Type B pancreatic cell (in vitro differentiated cells): Measurements from ENCODE around the gene KAZN. TPM values are rescaled to one million over a fixed set of nuclear protein-coding genes. Genes with fewer than 3 reads are reported as not detected.

Experiments
- DNase-seq: peaks from one replicate; pipeline ENCODE4 v3.0.0; 2021; ENCODE audit warnings: mixed read lengths; ENCODE audit not compliant: unreplicated experiment; ENCODE audit errors: extremely low spot score
- H3K27ac Mint-ChIP-seq: 2 replicates; pipeline ENCODE4 v1.8.0; 2021; ENCODE audit warnings: mild to moderate bottlenecking, mixed read lengths
- H3K27me3 Mint-ChIP-seq: 2 replicates; pipeline ENCODE4 v1.8.0; 2021; ENCODE audit warnings: mixed read lengths
- H3K36me3 Mint-ChIP-seq: 2 replicates; pipeline ENCODE4 v1.8.0; 2021; ENCODE audit warnings: mixed read lengths
- H3K4me1 Mint-ChIP-seq: one replicate; pipeline ENCODE4 v1.8.0; 2021; ENCODE audit warnings: mixed read lengths; ENCODE audit not compliant: unreplicated experiment
- H3K4me3 Mint-ChIP-seq: 2 replicates; pipeline ENCODE4 v1.8.0; 2021; ENCODE audit warnings: mild to moderate bottlenecking, mixed read lengths
- H3K9me3 Mint-ChIP-seq: 2 replicates; pipeline ENCODE4 v1.8.0; 2021; ENCODE audit warnings: mixed read lengths
- total RNA-seq: library from RNA; stranded (reverse); gene quantifications from 2 replicates; pipeline ENCODE4 v1.2.1, GENCODE V29; 2021; ENCODE audit warnings: low replicate concordance
- TF ChIP-seq, protein P1 (sequence below): fragments of 200-600 bp; sonication (generic); conservative IDR thresholded peaks from 2 replicates; pipeline ENCODE4 v1.5.0; 2021; ENCODE audit warnings: antibody characterized with exemption, mild to moderate bottlenecking

The KAZN gene
- total RNA-seq, 1 donor from 2014 or later = 33.7 TPM

DNA sequence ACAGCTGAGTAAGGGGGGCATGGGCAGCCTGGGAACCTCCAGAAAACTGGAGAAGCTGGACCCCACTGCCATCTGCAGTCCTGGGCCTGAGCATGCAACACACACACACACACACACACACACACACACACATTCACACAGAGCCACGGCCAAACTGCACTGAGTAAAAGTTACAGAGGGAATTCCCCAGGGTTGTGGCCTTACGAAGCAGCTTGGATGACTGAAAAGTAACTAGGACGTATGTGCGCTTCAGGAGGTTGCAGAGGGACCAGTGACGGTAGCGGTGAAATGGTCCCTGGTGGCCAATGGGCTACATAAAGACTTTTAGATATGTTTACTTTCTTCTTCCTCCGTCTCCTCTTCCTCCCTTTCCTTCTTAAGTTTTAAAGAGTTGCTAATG lies 322.6 kb downstream of the KAZN start:
- no peak overlapping the region for H3K4me3 Mint-ChIP-seq
- no peaks in the 10 kb centered on the region for H3K9me3 Mint-ChIP-seq
- TF ChIP-seq, protein P1, sequence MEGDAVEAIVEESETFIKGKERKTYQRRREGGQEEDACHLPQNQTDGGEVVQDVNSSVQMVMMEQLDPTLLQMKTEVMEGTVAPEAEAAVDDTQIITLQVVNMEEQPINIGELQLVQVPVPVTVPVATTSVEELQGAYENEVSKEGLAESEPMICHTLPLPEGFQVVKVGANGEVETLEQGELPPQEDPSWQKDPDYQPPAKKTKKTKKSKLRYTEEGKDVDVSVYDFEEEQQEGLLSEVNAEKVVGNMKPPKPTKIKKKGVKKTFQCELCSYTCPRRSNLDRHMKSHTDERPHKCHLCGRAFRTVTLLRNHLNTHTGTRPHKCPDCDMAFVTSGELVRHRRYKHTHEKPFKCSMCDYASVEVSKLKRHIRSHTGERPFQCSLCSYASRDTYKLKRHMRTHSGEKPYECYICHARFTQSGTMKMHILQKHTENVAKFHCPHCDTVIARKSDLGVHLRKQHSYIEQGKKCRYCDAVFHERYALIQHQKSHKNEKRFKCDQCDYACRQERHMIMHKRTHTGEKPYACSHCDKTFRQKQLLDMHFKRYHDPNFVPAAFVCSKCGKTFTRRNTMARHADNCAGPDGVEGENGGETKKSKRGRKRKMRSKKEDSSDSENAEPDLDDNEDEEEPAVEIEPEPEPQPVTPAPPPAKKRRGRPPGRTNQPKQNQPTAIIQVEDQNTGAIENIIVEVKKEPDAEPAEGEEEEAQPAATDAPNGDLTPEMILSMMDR = no peak
- H3K27ac Mint-ChIP-seq = no peak overlapping the region
- no peaks in the 10 kb centered on the region for H3K36me3 Mint-ChIP-seq
- no peak for DNase-seq
- H3K4me1 Mint-ChIP-seq = peaks cover 19% of the 10 kb centered on the region
- H3K27me3 Mint-ChIP-seq = peaks cover 8% of the 10 kb centered on the region

DNA sequence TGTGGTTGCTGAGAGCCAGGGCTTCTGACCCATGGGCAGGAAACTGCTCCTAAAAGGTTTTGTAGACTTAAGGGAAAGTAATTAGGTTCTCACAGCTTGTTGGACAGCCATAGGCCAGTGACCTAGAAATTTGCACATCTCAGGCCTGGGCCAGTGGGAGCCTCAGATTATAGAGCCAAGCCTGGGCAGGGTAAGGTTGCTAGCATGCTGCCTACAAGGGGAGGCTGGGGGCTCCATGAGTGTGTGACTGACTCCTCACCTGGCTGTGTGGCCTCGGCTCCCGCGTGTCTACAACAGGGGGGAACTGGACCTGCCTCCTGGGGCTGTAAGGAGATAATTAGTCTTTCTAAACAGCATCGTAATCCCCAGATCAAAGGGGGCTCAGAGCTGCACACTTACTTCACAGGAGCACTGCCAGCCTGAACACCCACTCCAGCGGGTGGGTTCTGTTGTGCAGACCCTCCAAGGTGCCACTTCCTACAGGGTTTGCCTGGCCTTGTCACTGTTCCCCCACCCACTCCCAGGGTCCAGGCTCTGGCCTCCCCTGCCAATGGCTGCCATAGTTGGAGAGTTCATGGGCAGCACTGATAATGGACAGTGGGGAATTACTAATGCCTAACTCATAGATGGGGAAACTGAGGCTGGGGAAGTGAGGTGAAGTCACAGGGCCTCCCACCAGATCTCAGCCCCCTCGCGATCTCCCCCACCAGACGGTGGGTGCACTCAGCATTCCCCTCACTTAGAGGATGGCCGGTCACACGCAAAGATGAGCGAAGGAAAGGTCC lies 324.6 kb downstream of the KAZN start:
- DNase-seq = no peak
- peak overlapping the region; percentile 58 for H3K27ac Mint-ChIP-seq
- peak overlapping the region; percentile 85 for H3K4me3 Mint-ChIP-seq
- no peaks in the 10 kb centered on the region for H3K9me3 Mint-ChIP-seq
- H3K36me3 Mint-ChIP-seq = no peaks in the 10 kb centered on the region
- TF ChIP-seq, protein P1 = no peak
- peaks cover 37% of the 10 kb centered on the region for H3K4me1 Mint-ChIP-seq
- peaks cover 13% of the 10 kb centered on the region for H3K27me3 Mint-ChIP-seq

DNA sequence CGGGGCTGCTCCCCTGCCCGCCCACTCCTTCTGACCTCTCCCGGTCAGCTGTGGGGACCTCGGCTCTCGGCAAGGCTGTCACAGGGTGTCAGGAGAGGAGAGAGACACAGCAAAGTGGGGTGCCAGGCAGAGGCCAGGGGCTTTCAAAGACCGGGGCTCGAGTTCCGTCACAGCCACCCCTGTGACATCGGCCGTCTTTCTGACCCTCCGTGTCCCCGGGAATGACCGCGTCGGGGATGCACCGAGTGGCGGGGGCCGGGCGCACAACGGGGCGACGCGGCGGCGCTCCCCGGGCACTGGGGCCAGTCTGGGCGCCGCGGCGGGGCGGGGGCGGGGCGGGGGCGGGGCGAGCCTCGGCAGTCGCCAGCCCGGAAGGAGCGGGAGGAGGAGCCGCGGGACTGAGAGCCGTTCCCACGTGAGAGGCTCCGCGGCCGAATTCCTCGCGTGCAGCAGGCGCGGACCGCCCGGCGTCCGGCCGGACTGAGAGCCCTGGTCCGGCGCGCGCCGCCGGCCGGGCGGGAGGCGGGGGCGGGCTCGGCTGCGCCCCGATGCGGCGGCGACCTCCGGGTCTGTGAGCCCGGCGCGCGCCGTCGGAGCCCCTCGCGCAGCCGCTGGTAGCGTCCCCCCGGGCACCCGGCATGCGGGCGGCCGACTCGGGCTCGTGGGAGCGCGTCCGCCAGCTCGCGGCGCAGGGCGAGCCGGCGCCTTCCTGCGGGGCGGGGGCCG lies 325.4 kb downstream of the KAZN start:
- Mint-ChIP-seq H3K9me3 (no peaks in the 10 kb centered on the region), H3K4me1 (peaks cover 43% of the 10 kb centered on the region), H3K27ac (peak overlapping the region; percentile 58), H3K36me3 (no peaks in the 10 kb centered on the region), H3K27me3 (peaks cover 13% of the 10 kb centered on the region), H3K4me3 (peak overlapping the region; percentile 85)
- TF ChIP-seq, protein P1 = no peak
- no peak for DNase-seq

DNA sequence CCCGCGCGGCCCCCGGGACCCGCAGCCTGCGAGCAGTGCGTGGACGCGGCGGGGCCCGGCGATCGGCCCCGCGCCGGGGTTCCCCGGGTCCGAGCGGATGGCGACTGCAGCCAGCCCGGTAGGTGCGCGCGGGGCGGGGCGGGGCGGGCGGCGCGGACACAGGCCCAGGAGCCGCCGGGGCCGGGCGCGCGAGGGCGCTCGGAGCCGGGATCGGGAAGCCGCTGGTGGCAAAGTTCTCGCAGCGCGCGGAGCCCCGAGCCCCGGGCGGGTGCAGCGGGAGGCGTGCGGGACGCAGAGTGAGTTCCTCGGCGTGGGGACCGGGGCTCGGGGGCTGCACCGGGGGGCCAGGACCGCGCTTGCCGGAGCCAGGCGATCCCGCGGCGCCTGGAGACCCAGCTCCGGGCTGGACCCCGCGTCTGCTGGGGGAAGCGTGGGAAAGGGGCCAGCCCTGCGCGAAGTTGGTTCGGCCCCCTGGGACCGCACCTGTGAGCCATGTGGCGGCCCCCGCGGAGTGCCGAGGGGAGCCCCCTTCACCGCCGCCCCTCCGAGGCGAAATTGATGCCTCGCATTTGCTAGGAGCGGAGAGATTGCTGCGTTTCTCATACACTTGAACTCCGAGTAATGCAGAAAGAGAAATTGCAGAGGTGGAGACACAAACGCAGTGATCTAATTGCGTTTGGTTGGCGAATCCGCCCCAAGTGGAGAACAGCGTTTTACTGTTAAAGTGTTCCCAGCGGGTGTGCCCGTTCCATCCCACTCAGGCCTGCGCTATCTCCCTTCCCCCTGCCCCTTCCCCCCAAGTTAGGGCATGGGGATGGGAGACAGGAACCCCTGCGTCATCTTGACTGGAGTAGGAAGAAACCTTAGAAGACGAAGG lies 326.2 kb downstream of the KAZN start:
- Mint-ChIP-seq H3K27me3 (peaks cover 13% of the 10 kb centered on the region), H3K36me3 (no peaks in the 10 kb centered on the region), H3K4me1 (peaks cover 48% of the 10 kb centered on the region), H3K4me3 (peak overlapping the region; percentile 95), H3K27ac (peak overlapping the region; percentile 63), H3K9me3 (no peaks in the 10 kb centered on the region)
- no peak for DNase-seq
- TF ChIP-seq, protein P1 = no peak

DNA sequence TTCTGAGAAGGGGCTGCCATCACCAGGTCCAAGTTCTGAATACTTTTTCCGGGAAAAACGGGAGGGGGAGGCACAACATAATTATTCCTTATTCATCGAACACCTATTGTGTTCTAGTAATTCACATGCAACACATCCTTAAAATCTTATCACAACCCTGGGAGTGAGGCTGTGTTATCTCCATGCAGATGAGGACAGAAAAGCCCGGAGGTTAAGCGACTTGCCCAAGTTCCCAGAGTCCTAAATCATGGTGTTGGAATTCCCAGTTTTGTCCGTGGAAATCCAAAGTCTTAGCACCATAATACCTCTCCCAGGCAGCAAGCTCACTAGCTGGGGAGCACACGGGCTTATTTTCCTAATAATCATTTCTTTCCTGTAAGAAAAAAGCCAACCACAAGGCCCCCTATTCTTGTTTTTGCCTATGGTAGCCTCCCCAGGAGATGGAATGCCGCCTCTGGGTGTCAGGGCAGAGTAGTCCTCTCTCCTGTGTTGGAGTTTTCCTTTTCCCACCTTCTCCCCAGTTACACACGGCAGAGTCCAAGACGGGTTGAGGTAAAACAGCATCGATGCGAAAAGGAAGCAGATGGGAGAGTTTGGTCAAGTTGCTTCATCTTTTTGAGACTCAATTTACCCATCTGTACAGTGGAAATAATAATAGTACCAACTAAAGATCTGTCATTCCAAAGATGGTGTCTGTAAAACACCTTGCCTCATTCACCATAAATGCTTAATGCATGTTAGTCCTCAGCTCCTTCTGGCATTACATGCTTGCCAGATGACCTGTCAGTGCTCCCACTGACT lies 327.1 kb downstream of the KAZN start:
- peak overlapping the region; percentile 95 for H3K4me3 Mint-ChIP-seq
- TF ChIP-seq, protein P1 = no peak
- H3K27me3 Mint-ChIP-seq = peaks cover 13% of the 10 kb centered on the region
- H3K4me1 Mint-ChIP-seq = peaks cover 56% of the 10 kb centered on the region
- DNase-seq = no peak
- H3K36me3 Mint-ChIP-seq = no peaks in the 10 kb centered on the region
- H3K27ac Mint-ChIP-seq = peak overlapping the region; percentile 63
- no peaks in the 10 kb centered on the region for H3K9me3 Mint-ChIP-seq
